OCI-LY7 (cell line): ENCODE measurements around the gene WDR73. TPM values are rescaled to one million over a fixed set of nuclear protein-coding genes. Genes with fewer than 3 reads are reported as not detected.
A peak's percentile ranks its signal among the peaks of the same experiment; 100 is the strongest.

Experiments used
- BruUV-seq: library from RNA; stranded (reverse); fragments of 400-500 nt; replicated peaks from 2 replicates; lab custom pipeline; 2021; lab: Mats Ljungman, UMichigan
- CTCF ChIA-PET: fragments of 300-600 bp; sonication (Branson Sonifier 250); formaldehyde crosslinking; loops from one replicate; lab custom pipeline; 2022; ENCODE audit warnings: antibody characterized with exemption; ENCODE audit not compliant: unreplicated experiment; lab: Charles Lee
- POLR2A ChIA-PET: fragments of 300-600 bp; sonication (Branson Sonifier 250); formaldehyde crosslinking; loops from one replicate; lab custom pipeline; 2022; ENCODE audit warnings: antibody characterized with exemption; lab: Charles Lee
- DNase-seq: peaks from one replicate; pipeline ENCODE4 v3.0.0-alpha.2; 2015; ENCODE audit warnings: low spot score
- H2AFZ ChIP-seq: fragments of 200-600 bp; sonication (generic), shearing (Covaris generic); 2 replicates; pipeline ENCODE4 v1.6.1; 2014; ENCODE audit warnings: mild to moderate bottlenecking, antibody characterized with exemption, low read length, moderate library complexity
- H3K27ac ChIP-seq: fragments of 200-600 bp; sonication (generic); 2 replicates; pipeline ENCODE4 v1.5.1; 2014; ENCODE audit warnings: mixed run types, low read depth, mild to moderate bottlenecking, moderate library complexity, low read length, inconsistent platforms; ENCODE audit not compliant: poor library complexity, severe bottlenecking
- H3K36me3 ChIP-seq: fragments of 200-600 bp; sonication (generic); 2 replicates; pipeline ENCODE4 v1.6.1; 2014; ENCODE audit warnings: mild to moderate bottlenecking, antibody characterized with exemption, low read length, moderate library complexity, mixed read lengths; ENCODE audit not compliant: insufficient read depth
- H3K4me1 ChIP-seq: fragments of 200-600 bp; sonication (generic); 2 replicates; pipeline ENCODE4 v1.5.1; 2014; ENCODE audit warnings: mild to moderate bottlenecking, low read length; ENCODE audit not compliant: insufficient read depth, poor library complexity, severe bottlenecking
- H3K4me2 ChIP-seq: fragments of 200-600 bp; sonication (generic); 2 replicates; pipeline ENCODE4 v1.6.1; 2014; ENCODE audit warnings: mild to moderate bottlenecking, low read length
- H3K4me3 ChIP-seq: fragments of 200-600 bp; sonication (generic); 2 replicates; pipeline ENCODE4 v1.5.1; 2014; ENCODE audit warnings: mild to moderate bottlenecking, low read depth, low read length; ENCODE audit not compliant: poor library complexity, severe bottlenecking
- H3K79me2 ChIP-seq: fragments of 200-600 bp; sonication (generic); 2 replicates; pipeline ENCODE4 v1.6.1; 2016; ENCODE audit warnings: low read depth, mild to moderate bottlenecking, low read length, moderate library complexity, mixed read lengths; ENCODE audit not compliant: insufficient read depth
- H3K9me2 ChIP-seq: fragments of 200-600 bp; sonication (generic); 2 replicates; pipeline ENCODE4 v1.6.1; 2016; ENCODE audit warnings: mild to moderate bottlenecking, low read length, mixed read lengths; ENCODE audit not compliant: insufficient read depth
- H3K9me3 ChIP-seq: fragments of 200-600 bp; sonication (generic); 2 replicates; pipeline ENCODE4 v1.6.1; 2014; ENCODE audit warnings: mild to moderate bottlenecking, mixed run types, low read length, mixed read lengths
- H4K20me1 ChIP-seq: fragments of 200-600 bp; sonication (generic); 2 replicates; pipeline ENCODE4 v1.6.1; 2014; ENCODE audit warnings: mild to moderate bottlenecking, antibody characterized with exemption, low read length, moderate library complexity, mixed read lengths; ENCODE audit not compliant: insufficient read depth
- CTCF ChIP-seq: fragments of 200-600 bp; sonication (generic); conservative IDR thresholded peaks from 2 replicates; pipeline ENCODE4 v1.5.1; 2014; ENCODE audit warnings: mild to moderate bottlenecking, antibody characterized with exemption, low read length, moderate library complexity, mixed read lengths
- EZH2phosphoT487 ChIP-seq: fragments of 200-600 bp; sonication (generic); IDR thresholded peaks from 2 replicates; pipeline ENCODE4 v1.6.1; 2018; ENCODE audit warnings: low read depth, borderline replicate concordance, mild to moderate bottlenecking, mixed run types, antibody characterized with exemption, low read length, moderate library complexity, mixed read lengths
- intact Hi-C: fragments of 100-400 bp; cut with micrococcal nuclease; formaldehyde crosslinking; loops from one replicate; pipeline ENCODE4 v1.10.0; 2022; ENCODE audit not compliant: unreplicated experiment
- total RNA-seq, 2 experiments: library from RNA; depleted of rRNA in 1 of 2; stranded (reverse); fragments of >200 nt in 1 of 2; shearing (Covaris generic) in 1 of 2; gene quantifications; 2 replicates each; pipeline ENCODE4 v1.2.3, GENCODE V29; 2014 to 2022

The WDR73 gene
- total RNA-seq, 2 experiments from 2014 or later: 28.7 to 38.1 TPM

DNA sequence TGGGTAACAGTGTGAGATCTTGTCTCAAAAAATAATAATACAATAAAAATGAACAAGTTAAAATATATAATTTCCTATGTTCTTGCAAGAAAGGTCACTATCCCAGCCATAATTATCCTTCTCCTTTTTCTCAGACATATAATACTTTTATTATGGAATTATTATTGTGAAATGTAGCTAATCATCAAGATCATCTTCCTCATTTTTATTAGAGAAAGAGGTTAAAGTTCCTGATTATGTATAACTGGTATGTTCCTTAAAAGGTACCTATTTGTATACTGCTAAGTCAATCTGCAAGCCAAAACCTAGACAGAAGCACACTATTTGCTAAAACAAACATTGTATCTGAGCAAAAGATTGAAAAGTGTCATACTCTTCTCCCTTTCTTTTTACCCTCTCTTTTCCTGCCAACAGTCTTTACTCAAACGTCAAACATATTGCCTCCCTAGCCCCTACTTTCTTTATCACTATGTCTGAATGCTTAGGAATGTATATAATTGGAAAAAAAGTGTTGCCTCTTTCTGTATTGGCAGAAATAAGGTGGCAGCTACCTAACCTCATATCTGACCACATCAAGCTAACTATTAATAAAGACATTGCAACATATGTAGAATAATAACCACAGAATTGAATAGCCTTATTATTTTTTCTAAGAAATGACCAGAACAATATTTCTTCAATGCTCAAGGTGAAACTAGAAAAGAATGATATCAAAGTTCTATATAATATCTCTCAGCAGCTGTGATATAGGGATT lies 43.3 kb upstream of the WDR73 start:
- ChIA-PET POLR2A (interaction anchor here (0.6 to 2.2 kb wide), 7 partner anchors 9 to 25 kb away, joined by 3 to 7 read pairs (median 5); partner anchors contain the start of gene SEC11A), CTCF (no interaction called here)
- Histone ChIP-seq H3K4me1 (peaks cover 12% of the 10 kb centered on the region), H3K4me2 (no peak overlapping the region), H3K36me3 (peaks cover 21% of the 10 kb centered on the region; the same call in 1 of the 2 replicates), H3K9me2 (no peaks in the 10 kb centered on the region), H3K27ac (no peak overlapping the region), H3K79me2 (peaks cover 92% of the 10 kb centered on the region), H2AFZ (no peak overlapping the region), H3K9me3 (no peaks in the 10 kb centered on the region), H4K20me1 (peaks cover 14% of the 10 kb centered on the region), H3K4me3 (no peak overlapping the region)
- TF ChIP-seq CTCF (no peak), EZH2phosphoT487 (no peak)
- intact Hi-C loops: no loop called here
- BruUV-seq: TSS peak; percentile 39
- no peak for DNase-seq

DNA sequence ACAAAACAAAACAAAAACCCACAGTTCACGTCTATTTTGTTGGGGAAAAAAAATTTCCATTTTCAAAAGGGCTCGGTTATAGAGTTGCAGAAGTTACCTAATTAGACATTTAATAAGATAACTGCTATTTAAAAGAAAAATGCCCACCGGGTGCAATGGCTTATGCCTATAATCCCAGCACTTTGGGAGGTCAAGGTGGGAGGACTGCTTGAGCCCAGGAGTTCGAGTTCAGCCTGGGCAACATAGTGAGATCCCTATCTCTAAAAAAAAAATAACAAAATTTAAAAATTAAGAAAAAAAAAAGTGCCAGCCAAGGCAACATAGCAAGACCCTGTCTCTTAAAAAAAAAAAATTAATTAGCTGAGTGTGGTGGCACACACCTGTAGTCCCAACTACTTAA lies 42.7 kb upstream of the WDR73 start:
- H3K4me2 ChIP-seq: no peak overlapping the region
- H3K4me1 ChIP-seq: peaks cover 12% of the 10 kb centered on the region
- peaks cover 14% of the 10 kb centered on the region for H4K20me1 ChIP-seq
- BruUV-seq: no TSS peak
- POLR2A ChIA-PET: interaction anchor here (0.9 to 2.2 kb wide), 4 partner anchors 8 to 19 kb away, joined by 5 to 7 read pairs (median 6); partner anchors contain the start of gene SEC11A
- DNase-seq: no peak
- no peak overlapping the region for H3K27ac ChIP-seq
- TF ChIP-seq CTCF (no peak), EZH2phosphoT487 (no peak)
- H3K4me3 ChIP-seq: no peak overlapping the region
- intact Hi-C loops: no loop called here
- peaks cover 26% of the 10 kb centered on the region for H3K36me3 ChIP-seq
- no peaks in the 10 kb centered on the region for H3K9me3 ChIP-seq
- no peak overlapping the region for H2AFZ ChIP-seq
- H3K79me2 ChIP-seq: peaks cover 92% of the 10 kb centered on the region
- H3K9me2 ChIP-seq: no peaks in the 10 kb centered on the region
- CTCF ChIA-PET: no interaction called here

- POLR2A ChIA-PET: interaction anchor here (1.0 kb wide), 1 partner anchor 26 kb away, joined by 3 read pairs; no protein-coding TSS in a partner anchor
- TSS peak; percentile 13 for BruUV-seq
- no peaks in the 10 kb centered on the region for H3K9me2 ChIP-seq
These were observed 36.3 kb upstream of the WDR73 start for GRCh38 chr15:84690342-84690741.

More at GRCh38 chr15:84690342-84690741, 36.3 kb upstream of the WDR73 start:
- intact Hi-C loops: no loop called here
- Histone ChIP-seq H3K79me2 (peaks cover 48% of the 10 kb centered on the region), H3K27ac (no peak overlapping the region), H3K4me2 (no peak overlapping the region), H3K9me3 (no peaks in the 10 kb centered on the region), H3K4me1 (peaks cover 7% of the 10 kb centered on the region), H3K4me3 (no peak overlapping the region), H2AFZ (no peak overlapping the region), H3K36me3 (peaks cover 83% of the 10 kb centered on the region), H4K20me1 (no peaks in the 10 kb centered on the region)
- CTCF ChIA-PET: no interaction called here
- DNase-seq: no peak
- TF ChIP-seq EZH2phosphoT487 (no peak), CTCF (no peak)
